ENCODE measurements around the gene C10orf95. TPM values are rescaled to one million over a fixed set of nuclear protein-coding genes. Genes with fewer than 3 reads are reported as not detected.

The C10orf95 gene
- total RNA-seq, 1 donor from 2014 or later, result not detected

DNA sequence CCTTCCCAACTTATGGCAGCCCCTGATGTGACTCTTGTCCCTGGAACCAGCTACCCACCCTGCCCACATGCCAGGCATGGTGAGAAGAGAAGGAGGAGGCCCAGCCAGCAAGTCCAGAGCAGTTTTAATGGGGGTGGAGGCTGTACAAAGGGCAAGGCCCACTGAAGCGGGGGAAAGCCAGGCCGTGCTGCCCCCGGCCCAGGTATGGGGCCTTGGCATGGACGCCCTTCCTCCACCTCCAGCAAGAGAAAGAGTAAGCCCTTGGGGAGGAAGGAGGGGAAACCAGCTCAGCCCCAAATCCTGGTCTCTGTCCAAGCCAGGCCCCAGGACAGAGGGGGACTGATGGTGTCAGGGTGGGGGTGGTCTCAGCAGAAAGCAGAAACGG is 48.8 kb downstream of the C10orf95 start:
- H3K36me3 ChIP-seq, result no peaks in the 10 kb centered on the region
- H3K9me3 Mint-ChIP-seq, result no peaks in the 10 kb centered on the region
- H3K4me1 Mint-ChIP-seq, result peaks cover 12% of the 10 kb centered on the region

GRCh38 chr10:102401735-102402511 is 49.4 kb downstream of the C10orf95 start:
- no peaks in the 10 kb centered on the region for H3K4me1 ChIP-seq
- Mint-ChIP-seq H3K36me3 (peaks cover 2% of the 10 kb centered on the region), H3K4me3 (no peak overlapping the region), H3K27me3 (ENCODE audit: insufficient read depth, low read depth) (peaks cover 9% of the 10 kb centered on the region), H3K27ac (no peak overlapping the region), H3K9me3 (no peaks in the 10 kb centered on the region), H3K4me1 (peaks cover 14% of the 10 kb centered on the region)
- no peak overlapping the region for H3K4me3 ChIP-seq
- H3K9ac ChIP-seq, result no peak overlapping the region
- no peak overlapping the region for H2AFZ ChIP-seq (replicated peaks)
- H3K27ac ChIP-seq, result no peak overlapping the region
- TF ChIP-seq EZH2 (IDR thresholded peaks at IDR 0.05) (no peak), CTCF (IDR thresholded peaks at IDR 0.05) (no peak), EZH2phosphoT487 (IDR thresholded peaks at IDR 0.05) (no peak)
- H3F3A ChIP-seq (ENCODE audit: low read depth), result no peaks in the 10 kb centered on the region
- DNase-seq (ENCODE audit: low spot score), result no peak
- no peaks in the 10 kb centered on the region for H4K20me1 ChIP-seq (ENCODE audit: low read depth)
- H3K4me2 ChIP-seq, result no peak overlapping the region
- no peaks in the 10 kb centered on the region for H3K9me3 ChIP-seq (ENCODE audit: low read depth)
- no peaks in the 10 kb centered on the region for H3K36me3 ChIP-seq
- peaks cover 28% of the 10 kb centered on the region for H3K27me3 ChIP-seq
- H3K79me2 ChIP-seq (ENCODE audit: low read depth), result no peaks in the 10 kb centered on the region

More for the DNA sequence above, 48.8 kb downstream of the C10orf95 start:
- H3K27me3 ChIP-seq, result peaks cover 34% of the 10 kb centered on the region
- H3K27ac ChIP-seq, result no peak overlapping the region
- no peak overlapping the region for H3K4me2 ChIP-seq
- no peaks in the 10 kb centered on the region for H3K79me2 ChIP-seq (ENCODE audit: low read depth)
- H3K4me3 Mint-ChIP-seq, result no peak overlapping the region
- no peak for DNase-seq (ENCODE audit: low spot score)
- no peak overlapping the region for H2AFZ ChIP-seq (replicated peaks)
- H4K20me1 ChIP-seq (ENCODE audit: low read depth), result peaks cover 5% of the 10 kb centered on the region
- H3F3A ChIP-seq (ENCODE audit: low read depth), result no peaks in the 10 kb centered on the region
- H3K9ac ChIP-seq, result no peak overlapping the region
- H3K36me3 Mint-ChIP-seq, result peaks cover 2% of the 10 kb centered on the region
- TF ChIP-seq CTCF (IDR thresholded peaks at IDR 0.05), result no peak
- TF ChIP-seq EZH2phosphoT487 (IDR thresholded peaks at IDR 0.05), result no peak
- TF ChIP-seq EZH2 (IDR thresholded peaks at IDR 0.05), result no peak
- no peaks in the 10 kb centered on the region for H3K4me1 ChIP-seq
- H3K4me3 ChIP-seq, result no peak overlapping the region
- no peak overlapping the region for H3K27ac Mint-ChIP-seq
- H3K27me3 Mint-ChIP-seq (ENCODE audit: insufficient read depth, low read depth), result peaks cover 9% of the 10 kb centered on the region
- no peaks in the 10 kb centered on the region for H3K9me3 ChIP-seq (ENCODE audit: low read depth)

DNA sequence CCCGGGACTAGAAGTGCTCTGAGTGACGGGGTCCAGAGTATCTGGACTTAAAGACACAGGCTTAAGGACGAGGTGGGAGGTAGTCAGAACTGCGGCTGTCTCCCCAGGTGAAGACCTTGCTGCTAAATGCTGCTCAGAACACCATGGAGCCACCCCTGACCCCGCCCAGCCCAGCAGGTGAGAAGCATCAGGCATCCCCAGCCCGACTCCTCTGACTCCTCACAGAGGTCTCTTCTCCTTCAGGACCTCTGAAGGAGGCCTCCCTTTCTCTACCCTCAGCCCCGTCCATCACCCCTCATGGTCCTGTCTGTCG is 50.0 kb downstream of the C10orf95 start:
- no peaks in the 10 kb centered on the region for H3F3A ChIP-seq (ENCODE audit: low read depth)
- H3K4me2 ChIP-seq, result no peak overlapping the region
- no peaks in the 10 kb centered on the region for H3K9me3 ChIP-seq (ENCODE audit: low read depth)
- no peak for DNase-seq (ENCODE audit: low spot score)
- Mint-ChIP-seq H3K27ac (no peak overlapping the region), H3K36me3 (no peaks in the 10 kb centered on the region), H3K4me1 (peaks cover 14% of the 10 kb centered on the region), H3K4me3 (no peak overlapping the region), H3K27me3 (ENCODE audit: insufficient read depth, low read depth) (peaks cover 9% of the 10 kb centered on the region), H3K9me3 (no peaks in the 10 kb centered on the region)
- H3K27ac ChIP-seq, result no peak overlapping the region
- no peaks in the 10 kb centered on the region for H3K4me1 ChIP-seq
- TF ChIP-seq CTCF (IDR thresholded peaks at IDR 0.05) (no peak), EZH2phosphoT487 (IDR thresholded peaks at IDR 0.05) (no peak)
- no peak overlapping the region for H2AFZ ChIP-seq (replicated peaks)
- no peak overlapping the region for H3K9ac ChIP-seq
- H3K36me3 ChIP-seq, result no peaks in the 10 kb centered on the region
- H4K20me1 ChIP-seq (ENCODE audit: low read depth), result no peaks in the 10 kb centered on the region
- no peak overlapping the region for H3K4me3 ChIP-seq
- no peaks in the 10 kb centered on the region for H3K79me2 ChIP-seq (ENCODE audit: low read depth)
- peaks cover 25% of the 10 kb centered on the region for H3K27me3 ChIP-seq

Data from neural progenitor cell (in vitro differentiated cells).